ENCODE data around the gene HOXA6. TPM values are rescaled to one million over a fixed set of nuclear protein-coding genes. Genes with fewer than 3 reads are reported as not detected.

Gene HOXA6
- total RNA-seq, 1 donor from 2014 or later, result not detected

DNA sequence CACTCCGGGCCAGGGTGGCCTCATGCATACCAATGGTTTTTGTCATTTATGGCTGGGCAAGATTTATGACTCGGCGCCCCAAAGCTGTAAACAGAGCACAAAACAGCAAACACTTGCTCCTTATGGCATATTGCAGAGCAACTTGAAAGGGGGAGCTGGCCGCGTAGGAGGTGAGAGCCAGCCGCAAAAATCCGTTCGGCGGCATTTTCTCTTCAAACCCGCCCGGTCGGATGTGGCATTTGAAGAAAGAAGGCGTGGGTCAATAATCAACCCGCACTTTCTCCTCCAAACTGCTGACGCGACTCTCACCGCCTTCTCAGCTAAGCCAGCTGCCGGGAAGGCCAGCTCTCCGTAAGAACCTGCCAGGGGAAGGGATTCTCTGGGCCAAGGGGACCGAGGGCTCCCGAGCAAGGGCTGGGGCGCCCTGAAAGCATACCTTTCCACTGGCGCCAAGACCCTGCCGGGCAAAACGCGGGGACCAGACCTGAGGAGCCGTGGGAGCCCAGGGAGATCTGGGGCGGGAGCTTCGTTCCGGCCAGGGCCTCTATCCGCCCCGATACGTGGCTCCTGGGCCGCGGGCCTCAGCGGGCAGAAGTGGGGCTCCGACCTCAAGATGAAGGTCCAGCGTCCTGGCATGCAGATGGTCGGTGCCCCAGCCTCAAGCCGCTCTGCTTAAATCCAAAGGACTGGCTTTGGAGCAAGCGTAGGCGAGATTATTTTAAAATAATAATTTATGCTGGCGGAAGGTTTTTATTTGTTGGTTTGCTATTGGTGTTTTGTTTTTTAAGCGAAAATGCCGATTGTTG, 32.1 kb downstream of the HOXA6 start:
- peaks cover 49% of the 10 kb centered on the region for H3K27me3 Mint-ChIP-seq (ENCODE audit: unreplicated experiment)
- DNase-seq (ENCODE audit: low spot score), result no peak

DNA sequence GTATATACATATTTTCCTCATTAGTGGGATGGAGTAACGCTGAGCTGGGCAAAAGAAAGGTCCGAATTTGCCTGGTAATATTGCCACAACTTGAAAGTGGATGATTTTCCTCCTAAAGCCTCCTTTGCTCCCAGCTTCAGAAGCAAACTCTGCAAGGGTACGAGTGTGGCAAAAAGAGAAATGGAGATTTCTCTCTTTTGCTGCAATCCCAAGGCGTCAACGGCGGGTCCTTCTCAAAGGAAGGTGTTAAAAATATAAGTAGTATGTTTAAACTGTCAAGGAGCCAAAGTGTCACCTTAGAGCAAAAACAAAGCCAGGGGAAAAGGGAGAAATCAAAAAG, 32.7 kb downstream of the HOXA6 start:
- Mint-ChIP-seq H3K27me3 (ENCODE audit: unreplicated experiment) (peaks cover 50% of the 10 kb centered on the region), H3K4me3 (ENCODE audit: unreplicated experiment) (no peak overlapping the region), H3K27ac (ENCODE audit: unreplicated experiment) (no peak overlapping the region)

More for the DNA sequence above, 32.1 kb downstream of the HOXA6 start:
- H3K4me1 Mint-ChIP-seq (ENCODE audit: unreplicated experiment), result peaks cover 23% of the 10 kb centered on the region
- TF ChIP-seq, protein P1, sequence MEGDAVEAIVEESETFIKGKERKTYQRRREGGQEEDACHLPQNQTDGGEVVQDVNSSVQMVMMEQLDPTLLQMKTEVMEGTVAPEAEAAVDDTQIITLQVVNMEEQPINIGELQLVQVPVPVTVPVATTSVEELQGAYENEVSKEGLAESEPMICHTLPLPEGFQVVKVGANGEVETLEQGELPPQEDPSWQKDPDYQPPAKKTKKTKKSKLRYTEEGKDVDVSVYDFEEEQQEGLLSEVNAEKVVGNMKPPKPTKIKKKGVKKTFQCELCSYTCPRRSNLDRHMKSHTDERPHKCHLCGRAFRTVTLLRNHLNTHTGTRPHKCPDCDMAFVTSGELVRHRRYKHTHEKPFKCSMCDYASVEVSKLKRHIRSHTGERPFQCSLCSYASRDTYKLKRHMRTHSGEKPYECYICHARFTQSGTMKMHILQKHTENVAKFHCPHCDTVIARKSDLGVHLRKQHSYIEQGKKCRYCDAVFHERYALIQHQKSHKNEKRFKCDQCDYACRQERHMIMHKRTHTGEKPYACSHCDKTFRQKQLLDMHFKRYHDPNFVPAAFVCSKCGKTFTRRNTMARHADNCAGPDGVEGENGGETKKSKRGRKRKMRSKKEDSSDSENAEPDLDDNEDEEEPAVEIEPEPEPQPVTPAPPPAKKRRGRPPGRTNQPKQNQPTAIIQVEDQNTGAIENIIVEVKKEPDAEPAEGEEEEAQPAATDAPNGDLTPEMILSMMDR (IDR thresholded peaks at IDR 0.05; ENCODE audit: unreplicated experiment), result no peak
- no peaks in the 10 kb centered on the region for H3K9me3 Mint-ChIP-seq (ENCODE audit: unreplicated experiment)
- no peaks in the 10 kb centered on the region for H3K36me3 Mint-ChIP-seq (ENCODE audit: low read depth, unreplicated experiment)
- H3K4me3 Mint-ChIP-seq (ENCODE audit: unreplicated experiment), result no peak overlapping the region
- no peak overlapping the region for H3K27ac Mint-ChIP-seq (ENCODE audit: unreplicated experiment)

DNA sequence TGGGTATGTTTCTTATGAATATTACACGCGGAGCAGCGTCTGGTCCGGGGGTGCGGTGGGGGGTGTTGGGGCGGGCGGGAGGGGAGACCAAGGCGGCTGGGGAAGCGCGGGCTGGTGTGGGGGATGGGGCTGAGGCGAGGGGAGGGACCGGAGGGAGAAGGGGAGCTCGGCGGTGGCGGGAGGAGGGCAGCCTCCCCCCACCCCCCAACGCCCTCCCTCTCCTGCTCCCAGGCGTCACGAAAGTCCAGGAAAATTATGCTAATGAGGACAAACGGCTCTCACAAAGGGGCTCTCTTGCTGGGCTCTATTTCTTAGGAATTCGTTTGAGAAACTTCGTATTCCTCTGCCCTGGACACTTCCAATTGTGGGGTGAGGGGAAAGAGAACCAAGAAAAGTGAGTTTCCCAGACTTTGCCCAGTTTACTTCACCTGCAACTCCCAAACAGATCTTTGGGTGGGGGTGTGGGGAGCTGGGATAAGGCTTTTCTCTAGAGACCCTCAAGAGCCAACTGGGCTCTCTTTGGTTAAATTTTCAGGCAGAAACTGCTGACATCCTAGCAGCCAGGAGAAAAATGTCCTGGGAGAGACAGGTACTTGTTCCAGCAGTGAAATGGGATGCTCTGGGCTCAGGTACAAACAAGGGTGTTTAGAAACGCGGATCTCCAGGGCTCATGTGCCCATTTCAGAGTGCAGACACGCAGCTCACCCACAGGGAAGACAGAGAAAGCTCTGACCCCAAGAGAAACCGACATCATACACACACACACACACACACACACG, 33.4 kb downstream of the HOXA6 start:
- DNase-seq (ENCODE audit: low spot score), result no peak
- no peaks in the 10 kb centered on the region for H3K9me3 Mint-ChIP-seq (ENCODE audit: unreplicated experiment)

More for the DNA sequence above, 32.7 kb downstream of the HOXA6 start:
- TF ChIP-seq, protein P1 (IDR thresholded peaks at IDR 0.05; ENCODE audit: unreplicated experiment), result no peak
- H3K4me1 Mint-ChIP-seq (ENCODE audit: unreplicated experiment), result peaks cover 25% of the 10 kb centered on the region
- DNase-seq (ENCODE audit: low spot score), result no peak
- H3K36me3 Mint-ChIP-seq (ENCODE audit: low read depth, unreplicated experiment), result no peaks in the 10 kb centered on the region
- H3K9me3 Mint-ChIP-seq (ENCODE audit: unreplicated experiment), result no peaks in the 10 kb centered on the region

DNA sequence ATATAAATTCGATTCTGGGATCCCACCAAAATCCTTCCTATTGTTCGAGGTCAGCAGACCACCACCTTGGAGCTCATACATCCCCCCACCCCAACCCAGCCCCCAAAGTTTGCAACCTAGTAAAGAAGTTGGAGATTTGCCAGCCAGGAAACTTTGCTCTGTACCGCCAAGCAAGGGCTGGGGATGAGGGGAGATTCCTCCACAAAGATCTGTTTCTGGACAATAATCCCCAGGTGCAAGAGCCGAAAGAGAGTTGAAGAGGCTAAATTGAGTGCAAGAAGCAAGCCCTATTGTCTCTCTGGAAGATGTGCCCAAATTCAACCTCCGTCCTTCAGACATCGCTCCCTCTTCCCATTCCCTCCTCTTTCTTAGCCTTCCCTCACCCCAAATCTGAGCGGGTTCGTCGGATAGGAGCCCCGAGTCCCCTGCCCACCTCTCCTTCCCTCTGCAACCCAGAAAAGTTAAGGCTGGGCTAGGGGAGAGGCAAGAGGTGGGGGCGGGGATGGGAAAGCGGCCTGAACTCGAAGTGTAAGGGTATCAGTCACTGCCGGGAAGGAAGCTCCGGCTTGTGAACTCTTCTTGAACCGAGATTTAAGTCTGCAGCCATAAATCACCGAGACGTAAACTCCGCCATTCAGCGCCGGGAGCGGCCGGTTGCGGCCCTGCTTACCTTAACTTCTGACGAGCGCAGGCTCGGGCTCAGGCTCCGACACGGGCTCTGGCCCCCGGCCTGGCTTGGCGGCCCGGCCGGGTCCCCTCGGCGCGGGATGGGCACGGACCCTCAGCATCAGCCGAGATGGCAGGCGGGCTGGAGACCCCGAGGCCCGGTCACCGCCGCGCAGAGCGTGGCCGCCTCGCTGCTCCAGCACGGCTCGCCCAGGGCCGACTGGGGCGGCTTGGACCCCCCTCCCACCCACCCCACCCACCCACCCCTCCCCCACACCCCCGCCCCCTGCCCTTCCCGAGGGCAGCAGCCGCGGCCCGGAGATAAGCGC, 34.3 kb downstream of the HOXA6 start:
- Mint-ChIP-seq H3K27me3 (ENCODE audit: unreplicated experiment) (peaks cover 47% of the 10 kb centered on the region), H3K4me3 (ENCODE audit: unreplicated experiment) (no peak overlapping the region), H3K27ac (ENCODE audit: unreplicated experiment) (no peak overlapping the region), H3K36me3 (ENCODE audit: low read depth, unreplicated experiment) (no peaks in the 10 kb centered on the region), H3K4me1 (ENCODE audit: unreplicated experiment) (peaks cover 34% of the 10 kb centered on the region), H3K9me3 (ENCODE audit: unreplicated experiment) (no peaks in the 10 kb centered on the region)
- TF ChIP-seq, protein P1 (IDR thresholded peaks at IDR 0.05; ENCODE audit: unreplicated experiment), result no peak
- DNase-seq (ENCODE audit: low spot score), result no peak

More for the DNA sequence above, 33.4 kb downstream of the HOXA6 start:
- Mint-ChIP-seq H3K4me3 (ENCODE audit: unreplicated experiment) (no peak overlapping the region), H3K27me3 (ENCODE audit: unreplicated experiment) (peaks cover 48% of the 10 kb centered on the region), H3K27ac (ENCODE audit: unreplicated experiment) (no peak overlapping the region), H3K36me3 (ENCODE audit: low read depth, unreplicated experiment) (no peaks in the 10 kb centered on the region), H3K4me1 (ENCODE audit: unreplicated experiment) (peaks cover 28% of the 10 kb centered on the region)
- TF ChIP-seq, protein P1 (IDR thresholded peaks at IDR 0.05; ENCODE audit: unreplicated experiment), result no peak

Measured in endothelial cell (in vitro differentiated cells).